NCI-H2227 (cell line): ENCODE results near the gene CYP2B6.
A peak's percentile ranks its signal among the peaks of the same experiment; 100 is the strongest.
"Not testable (repeated sequence)": the region's sequence is repeated elsewhere in the genome, so short reads cannot be mapped to it uniquely, and the experiment has no call there.

ENCODE experiments used
- DNase-seq: peaks from one replicate; lab custom pipeline; 2025; ENCODE audit not compliant: unreplicated experiment; lab: John Stamatoyannopoulos, UW

CYP2B6 gene

GRCh38 chr19:40990972-40991381, at the start of gene CYP2B6:
Gene CYP2B6 (plus strand): TSS chr19:40991282. CDS start chr19:40991306, 24 bp downstream.
- DNase-seq, result no peak

DNA sequence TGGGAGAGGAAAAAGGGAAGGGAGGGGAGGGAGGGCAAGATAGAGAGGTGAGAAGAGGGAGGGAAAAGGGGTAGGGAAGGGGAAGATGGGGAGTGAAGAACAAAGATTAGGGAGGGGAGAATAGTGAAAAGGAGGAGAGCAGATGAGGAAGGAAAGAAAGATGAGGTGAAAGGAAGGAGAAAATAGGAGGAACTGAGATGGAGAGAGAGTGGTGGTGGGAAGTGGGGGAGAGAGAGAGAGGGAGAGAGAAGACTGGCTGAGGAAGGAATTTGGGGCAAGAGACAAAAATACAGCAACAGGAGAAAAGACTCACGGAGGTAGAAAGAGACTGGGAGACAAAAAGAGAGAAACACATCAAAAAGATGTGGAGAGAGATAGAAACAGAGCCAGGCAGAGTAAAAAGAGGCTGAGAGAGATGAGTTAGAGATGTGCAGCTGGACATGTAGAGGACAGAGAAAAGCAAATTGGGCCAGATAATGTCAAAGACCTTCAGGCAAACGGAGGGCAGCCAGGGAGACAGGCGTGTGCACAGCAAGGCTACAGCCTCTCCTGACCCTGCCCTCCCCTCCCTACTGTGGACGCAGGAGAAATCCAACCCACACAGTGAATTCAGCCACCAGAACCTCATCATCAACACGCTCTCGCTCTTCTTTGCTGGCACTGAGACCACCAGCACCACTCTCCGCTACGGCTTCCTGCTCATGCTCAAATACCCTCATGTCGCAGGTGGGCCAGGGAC, 49.4 kb upstream of the CYP2B6 start:
- no peak for DNase-seq

DNA sequence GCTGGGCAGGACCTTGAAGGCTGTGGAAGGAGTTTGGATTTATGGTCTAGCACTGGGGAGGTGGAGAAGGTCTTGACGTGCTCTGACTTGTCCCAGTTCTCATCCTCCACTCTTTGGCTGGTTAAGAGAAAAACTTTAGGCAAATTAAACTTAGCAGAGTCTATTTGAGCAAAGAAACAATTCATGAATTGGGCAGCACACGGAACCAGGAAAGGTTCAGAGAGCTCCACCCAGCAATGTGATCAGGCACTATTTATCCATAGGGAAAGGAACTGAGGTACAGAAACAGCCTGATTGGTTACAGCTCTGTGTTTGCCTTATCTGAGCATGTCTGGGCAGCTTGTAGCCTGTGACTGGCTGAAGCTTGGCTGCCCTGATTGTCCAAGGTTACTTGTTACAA, 45.4 kb upstream of the CYP2B6 start:
- no peak for DNase-seq

- no peak for DNase-seq
These were observed 44.0 kb upstream of the CYP2B6 start for GRCh38 chr19:40947114-40947513.

DNA sequence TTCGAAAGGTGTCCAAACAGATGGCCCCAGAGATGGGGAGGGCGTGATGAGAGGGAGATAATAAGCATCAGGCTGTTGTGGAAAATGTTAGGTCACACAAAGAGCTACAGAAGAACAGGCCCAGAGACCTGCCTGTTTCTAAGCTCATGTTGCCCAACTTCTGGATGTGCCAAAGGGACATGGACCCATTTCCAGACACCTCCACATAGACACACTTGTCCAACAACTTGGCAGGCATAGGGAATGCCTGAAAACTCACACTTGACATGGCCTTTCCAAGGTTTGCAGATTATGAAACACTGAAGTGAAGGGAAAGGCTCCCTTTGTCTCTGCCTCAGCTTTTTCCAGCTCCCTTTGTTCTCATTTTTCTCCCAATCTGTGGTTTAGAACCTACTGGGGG, 43.5 kb upstream of the CYP2B6 start:
- no peak for DNase-seq

DNA sequence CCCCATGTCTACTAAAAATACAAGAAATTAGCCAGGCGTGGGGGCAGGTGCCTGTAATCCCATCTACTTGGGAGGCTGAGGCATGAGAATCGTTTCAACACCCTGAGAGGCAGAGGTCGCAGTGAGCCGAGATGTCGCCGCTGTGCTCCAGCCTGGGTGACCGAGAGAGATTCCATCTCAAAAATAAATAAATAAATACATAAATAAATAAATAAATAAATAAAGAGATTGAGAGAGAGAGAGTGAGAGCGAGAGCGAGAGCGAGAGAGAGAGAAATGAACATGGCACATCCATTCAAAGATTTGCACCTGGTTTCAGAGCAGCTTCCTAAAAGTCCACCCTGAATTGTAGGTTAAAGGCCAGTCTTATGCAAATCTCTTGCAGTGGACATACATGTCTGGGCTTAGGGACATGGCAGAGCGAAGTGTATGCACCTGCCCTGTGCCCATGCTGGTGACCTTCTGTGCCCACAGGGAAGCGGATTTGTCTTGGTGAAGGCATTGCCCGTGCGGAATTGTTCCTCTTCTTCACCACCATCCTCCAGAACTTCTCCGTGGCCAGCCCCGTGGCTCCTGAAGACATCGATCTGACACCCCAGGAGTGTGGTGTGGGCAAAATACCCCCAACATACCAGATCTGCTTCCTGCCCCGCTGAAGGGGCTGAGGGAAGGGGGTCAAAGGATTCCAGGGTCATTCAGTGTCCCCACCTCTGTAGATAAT, 42.3 kb upstream of the CYP2B6 start:
- DNase-seq, result no peak

DNA sequence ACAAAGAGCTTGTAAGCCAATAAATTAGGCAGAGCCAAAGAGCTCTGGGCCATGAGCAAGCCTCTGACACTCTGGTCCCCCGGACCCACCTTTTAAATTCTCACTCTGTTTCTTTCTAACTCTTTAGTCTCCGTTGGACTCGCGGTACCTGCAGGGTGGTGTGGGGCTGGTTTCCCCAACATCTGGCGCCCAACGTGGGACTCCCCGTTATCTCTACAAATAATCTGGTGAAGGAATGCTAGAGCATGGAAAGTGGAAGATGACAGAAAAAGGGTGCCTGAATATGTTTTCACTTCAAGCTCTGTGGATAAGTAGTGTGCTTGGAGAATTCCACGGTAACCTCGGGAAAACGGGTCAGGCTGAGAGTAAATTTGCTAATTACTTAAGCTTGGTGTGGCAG, 36.5 kb upstream of the CYP2B6 start:
- no peak for DNase-seq

DNA sequence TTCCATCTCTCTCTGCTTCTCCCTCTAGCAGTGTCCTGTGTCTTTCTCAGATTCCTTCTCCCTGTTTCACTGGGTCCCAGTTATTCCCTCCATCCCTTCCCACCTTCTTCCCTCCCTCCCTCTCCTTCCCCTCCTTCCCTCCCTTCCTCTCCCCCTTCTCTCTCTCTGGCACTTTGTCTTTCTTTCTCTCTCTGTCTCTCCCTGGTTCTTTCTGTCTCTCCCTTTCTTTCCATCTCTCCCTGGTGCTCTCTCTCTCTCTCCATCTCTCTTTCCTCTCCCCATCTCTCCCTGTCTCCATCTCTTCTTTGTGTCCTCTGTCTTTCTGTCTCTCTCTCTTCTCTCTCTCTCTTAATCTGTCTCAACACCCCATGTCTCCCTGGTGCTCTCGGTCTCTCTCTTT, 31.7 kb upstream of the CYP2B6 start:
- DNase-seq, result no peak

DNA sequence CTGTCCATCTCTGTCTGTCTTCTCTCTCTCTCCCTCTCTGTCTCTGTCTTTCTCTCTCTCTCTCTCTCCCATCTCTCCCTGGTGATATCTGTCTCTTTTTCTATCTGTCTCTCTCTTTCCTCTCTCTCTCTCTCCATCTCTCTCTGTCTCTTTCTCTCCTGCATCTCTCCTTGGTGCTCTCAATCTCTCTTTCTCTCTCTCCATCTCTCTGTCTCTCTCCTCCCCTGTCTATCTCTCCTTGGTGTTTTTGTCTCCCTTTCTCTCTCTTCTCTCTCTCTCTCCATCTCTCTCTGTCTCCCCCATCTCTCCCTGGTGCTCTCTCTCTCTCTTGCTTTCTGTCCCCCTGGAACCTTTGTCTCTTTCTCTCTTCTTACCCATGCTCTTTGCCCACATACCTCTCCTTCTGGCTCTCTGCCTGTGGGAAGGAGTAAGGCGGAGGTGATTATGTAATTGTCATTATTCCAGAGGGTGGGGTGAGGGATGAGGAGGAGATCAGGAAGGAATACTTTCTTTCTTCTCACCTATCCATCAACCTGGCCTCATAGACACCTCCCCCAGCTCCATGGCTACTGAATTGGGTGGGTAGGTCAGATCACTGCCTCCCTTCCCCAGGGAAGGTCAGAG, 30.9 kb upstream of the CYP2B6 start:
- DNase-seq, result no peak

DNA sequence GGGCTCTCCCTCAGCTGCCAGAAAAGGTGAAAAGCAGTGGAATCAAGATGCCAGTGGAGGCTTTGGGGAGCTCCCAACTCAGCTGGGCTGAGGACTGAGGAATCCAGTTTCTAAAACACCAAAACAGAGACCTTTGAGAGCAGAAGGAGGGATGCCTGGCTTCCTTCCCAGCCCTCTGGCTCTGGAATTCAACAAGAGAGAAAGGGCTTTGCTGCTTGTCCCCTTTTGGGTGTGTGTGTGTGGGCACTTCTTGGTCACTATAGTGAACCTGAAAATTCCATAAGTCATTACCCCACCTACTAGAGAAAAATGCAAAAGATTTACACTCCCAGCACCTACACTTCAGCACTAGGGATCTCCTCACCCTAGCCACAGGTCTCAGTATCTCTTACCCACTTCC, 30.3 kb upstream of the CYP2B6 start:
- no peak for DNase-seq

- no peak for DNase-seq
These were observed 28.6 kb upstream of the CYP2B6 start for GRCh38 chr19:40962460-40962961.

- not testable (repeated sequence) for DNase-seq
These were observed 26.7 kb upstream of the CYP2B6 start for GRCh38 chr19:40964361-40964760.

- not testable (repeated sequence) for DNase-seq
These were observed 25.7 kb upstream of the CYP2B6 start for GRCh38 chr19:40965351-40965750.

DNA sequence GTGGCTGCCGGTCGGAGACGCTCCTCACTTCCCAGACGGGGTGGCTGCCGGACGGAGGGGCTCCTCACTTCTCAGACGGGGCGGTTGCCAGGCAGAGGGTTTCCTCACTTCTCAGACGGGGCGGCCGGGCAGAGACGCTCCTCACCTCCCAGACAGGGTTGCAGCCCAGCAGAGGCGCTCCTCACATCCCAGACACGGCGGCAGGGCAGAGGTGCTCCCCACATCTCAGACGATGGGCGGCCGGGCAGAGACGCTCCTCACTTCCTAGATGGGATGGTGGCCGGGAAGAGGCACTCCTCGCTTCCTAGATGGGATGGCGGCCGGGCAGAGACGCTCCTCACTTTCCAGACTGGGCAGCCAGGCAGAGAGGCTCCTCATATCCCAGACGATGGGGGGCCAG, 24.5 kb upstream of the CYP2B6 start:
- not testable (repeated sequence) for DNase-seq

- not testable (repeated sequence) for DNase-seq
These were observed 23.0 kb upstream of the CYP2B6 start for GRCh38 chr19:40968065-40968464.

DNA sequence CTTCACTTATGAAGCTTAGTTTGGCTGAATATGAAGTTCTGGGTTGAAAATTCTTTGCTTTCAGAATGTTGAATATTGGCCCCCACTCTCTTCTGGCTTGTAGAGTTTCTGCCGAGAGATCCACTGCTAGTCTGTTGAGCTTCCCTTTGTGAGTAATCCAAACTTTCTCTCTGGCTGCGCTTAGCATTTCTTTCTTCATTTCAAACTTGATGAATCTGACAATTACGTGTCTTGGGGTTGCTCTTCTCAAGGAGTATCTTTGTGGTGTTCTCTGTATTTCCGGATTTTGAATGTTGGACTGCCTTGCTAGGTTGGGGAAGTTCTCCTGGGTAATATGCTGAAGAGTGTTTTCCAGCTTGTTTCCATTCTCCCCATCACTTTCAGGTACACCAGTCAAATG, 21.4 kb upstream of the CYP2B6 start:
- DNase-seq, result not testable (repeated sequence)

DNA sequence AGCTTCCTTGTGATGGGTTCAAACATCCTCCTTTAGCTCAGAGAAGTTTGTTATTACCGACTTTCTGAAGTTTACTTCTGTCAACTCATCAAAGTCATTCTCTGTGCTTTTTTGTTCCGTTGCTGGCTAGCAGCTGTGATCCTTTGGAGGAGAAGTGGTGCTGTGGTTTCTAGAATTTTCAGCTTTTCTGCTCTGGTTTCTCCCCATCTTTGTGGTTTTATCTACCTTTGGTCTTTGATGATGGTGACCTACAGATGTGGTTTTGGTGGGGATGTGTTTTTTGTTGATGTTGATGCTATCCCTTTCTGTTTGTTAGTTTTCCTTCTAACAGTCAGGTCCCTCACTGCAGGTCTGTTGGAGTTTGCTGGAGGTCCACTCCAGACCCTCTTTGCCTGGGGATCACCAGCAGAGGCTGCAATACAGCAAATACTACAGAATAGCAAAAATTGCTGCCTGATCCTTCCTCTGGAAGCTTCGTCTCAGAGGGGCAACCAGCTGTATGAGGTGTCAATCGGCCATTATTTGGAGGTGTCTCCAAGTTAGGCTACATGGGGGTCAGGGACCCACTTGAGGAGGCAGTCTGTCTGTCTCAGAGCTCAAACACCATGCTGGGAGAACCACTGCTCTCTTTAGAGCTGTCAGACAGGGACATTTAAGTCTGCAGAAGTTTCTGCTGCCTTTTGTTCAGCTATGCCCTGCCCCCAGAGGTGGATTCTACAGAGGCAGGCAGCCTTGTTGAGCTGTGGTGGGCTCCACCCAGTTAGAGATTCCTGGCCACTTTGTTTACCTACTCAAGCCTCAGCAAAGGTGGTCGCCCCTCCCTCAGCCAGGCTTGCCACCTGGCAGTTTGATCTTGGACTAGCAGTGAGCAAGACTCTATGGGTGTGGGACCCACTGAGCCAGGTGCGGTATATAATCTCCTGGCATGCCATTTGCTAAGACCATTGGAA, 20.4 kb upstream of the CYP2B6 start:
- not testable (repeated sequence) for DNase-seq

GRCh38 chr19:40974633-40975037, 16.4 kb upstream of the CYP2B6 start:
- peak; percentile 90 for DNase-seq

DNA sequence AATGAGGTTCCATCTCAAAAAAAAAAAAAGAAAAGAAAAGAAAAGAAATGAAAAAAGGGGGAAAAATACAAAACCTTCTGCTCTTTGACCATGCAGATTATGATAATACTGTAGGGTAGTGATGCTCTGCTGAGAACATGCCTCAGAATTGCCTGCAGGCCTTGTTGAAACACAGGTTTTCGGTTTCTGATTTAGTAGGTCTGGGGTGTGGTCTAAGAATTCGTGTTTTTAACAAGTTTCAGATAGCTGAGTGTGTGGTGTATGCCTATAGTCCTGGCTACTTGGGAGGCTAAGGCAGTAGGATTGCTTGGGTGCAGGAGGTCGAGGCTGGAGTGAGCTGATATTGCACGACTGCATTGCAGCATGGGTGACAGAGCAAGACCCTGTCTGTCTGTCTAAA, 14.9 kb upstream of the CYP2B6 start:
- no peak for DNase-seq

DNA sequence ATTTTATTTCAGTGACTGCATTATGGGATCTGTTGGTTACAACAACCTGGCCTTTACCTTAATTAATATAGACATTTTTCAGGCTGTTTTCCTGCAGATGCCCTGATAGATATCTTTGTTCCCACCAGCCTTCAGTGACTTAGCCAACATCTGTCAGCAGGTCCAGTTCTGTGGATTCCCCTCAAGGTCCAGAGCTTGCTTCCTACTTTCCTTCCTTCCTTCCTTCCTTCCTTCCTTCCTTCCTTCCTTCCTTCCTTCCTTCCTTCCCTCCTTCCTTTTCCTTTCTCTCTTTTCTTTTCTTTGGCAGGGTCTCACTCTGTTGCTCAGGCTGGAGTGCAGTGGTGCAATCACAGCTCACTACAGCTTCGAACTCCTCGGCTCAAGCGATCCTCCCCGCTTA, 14.4 kb upstream of the CYP2B6 start:
- no peak for DNase-seq

- DNase-seq, result not testable (repeated sequence)
These were observed 11.3 kb upstream of the CYP2B6 start for GRCh38 chr19:40979759-40980158.
